ENCODE data around the gene LGI4.
"Not testable (repeated sequence)": the region's sequence is repeated elsewhere in the genome, so short reads cannot be mapped to it uniquely, and the experiment has no call there.

Gene LGI4

DNA sequence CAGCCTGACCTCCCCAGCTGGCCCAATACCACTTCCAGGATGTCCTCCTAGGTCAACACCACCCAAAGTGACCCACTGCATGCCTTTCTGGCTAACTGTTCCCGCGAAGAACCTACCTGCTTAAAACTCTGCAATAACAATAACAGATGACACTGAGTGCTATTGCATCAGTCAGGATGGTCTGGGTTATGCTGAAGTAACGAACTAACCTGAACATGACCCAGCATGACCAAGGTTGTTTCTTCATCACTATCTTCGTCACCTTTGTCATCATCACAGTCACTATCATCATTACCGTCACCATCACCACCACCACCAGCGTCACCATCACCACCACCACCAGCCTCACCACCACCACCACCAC, 29.8 kb downstream of the LGI4 start:
- DNase-seq = no peak

- no peak for DNase-seq
Measured at GRCh38 chr19:35104361-35104760, 30.5 kb downstream of the LGI4 start.

DNA sequence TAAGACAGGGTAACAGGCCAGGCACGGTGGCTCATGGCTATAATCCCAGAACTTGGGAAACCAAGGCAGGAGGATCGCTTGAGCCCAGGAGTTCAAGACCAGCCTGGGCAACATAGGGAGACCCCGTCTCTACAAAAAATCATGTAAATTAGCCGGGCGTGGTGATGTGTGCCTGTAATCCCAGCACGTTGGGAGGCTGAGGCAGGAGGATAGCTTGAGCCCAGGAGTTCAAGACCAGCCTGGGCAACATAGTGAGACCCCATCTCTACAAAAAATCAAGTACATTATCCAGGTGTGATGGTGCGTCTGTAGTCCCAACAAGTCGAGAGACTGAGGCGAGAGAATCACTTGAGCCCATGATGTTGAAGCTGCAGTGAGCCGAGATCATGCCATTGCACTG, 31.2 kb downstream of the LGI4 start:
- not testable (repeated sequence) for DNase-seq

DNA sequence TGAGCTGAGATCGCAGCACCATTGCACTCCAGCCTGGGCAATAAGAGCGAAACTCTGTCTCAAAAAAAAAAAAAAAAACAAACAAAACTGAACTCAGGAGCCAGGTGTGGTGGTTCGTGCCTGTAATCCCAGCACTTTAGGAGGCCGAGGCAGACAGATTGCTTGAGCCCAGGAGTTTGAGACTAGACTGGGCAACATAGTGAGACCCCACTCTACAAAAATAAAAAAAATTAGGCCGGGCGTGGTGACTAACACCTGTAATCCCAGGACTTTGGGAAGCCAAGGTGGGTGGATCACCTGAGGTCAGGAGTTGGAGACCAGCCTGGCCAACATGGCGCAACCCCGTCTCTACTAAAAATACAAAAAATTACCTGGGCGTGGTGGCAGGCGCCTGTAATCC, 32.9 kb downstream of the LGI4 start:
- not testable (repeated sequence) for DNase-seq

DNA sequence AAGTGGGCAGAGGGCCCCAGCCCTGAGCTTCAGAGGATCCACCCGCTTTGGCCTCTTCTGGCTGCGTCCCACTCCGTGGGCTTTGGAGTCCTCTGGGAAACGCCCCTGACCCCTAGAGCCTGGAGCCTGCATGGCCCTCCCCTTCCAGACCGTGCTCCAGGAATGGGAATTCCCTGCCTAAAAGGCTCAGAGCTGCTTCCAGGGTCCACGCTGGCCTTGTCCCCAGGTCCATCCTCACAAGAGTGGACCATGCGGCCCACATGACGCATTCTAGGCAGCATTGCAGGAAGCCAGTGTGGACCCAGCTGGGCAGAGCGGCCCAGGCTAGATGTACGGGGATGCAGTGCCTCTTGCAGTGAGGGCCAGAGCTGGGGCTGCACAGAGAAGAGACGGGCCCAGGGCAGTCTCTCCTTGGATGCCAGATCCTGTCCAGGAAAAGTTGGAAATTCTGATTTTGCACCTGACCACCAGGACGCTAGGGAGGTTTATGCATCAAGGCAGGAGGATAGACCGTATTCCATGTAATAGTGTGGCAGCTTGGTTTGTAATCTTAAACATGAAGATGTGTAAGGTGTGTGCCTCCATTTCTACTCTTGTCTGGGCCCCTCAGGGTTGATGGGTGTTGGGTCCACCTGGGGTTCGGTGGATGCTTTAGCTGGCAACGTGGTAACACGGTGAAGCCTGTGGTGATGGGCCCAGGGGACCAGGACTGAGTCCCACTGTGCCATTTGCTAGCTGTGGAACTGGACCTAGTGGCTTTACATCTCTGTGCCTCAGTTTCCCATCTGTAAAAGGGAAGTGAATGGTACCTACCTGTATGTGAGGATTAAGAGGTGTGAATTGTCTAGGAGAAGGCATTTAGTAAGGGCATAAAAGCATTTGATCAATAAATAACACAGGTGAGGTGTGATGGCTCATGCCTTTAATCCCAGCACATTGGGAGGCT, 34.0 kb downstream of the LGI4 start:
- DNase-seq = no peak

- no peak for DNase-seq
Measured at GRCh38 chr19:35099897-35100275, 35.0 kb downstream of the LGI4 start.

DNA sequence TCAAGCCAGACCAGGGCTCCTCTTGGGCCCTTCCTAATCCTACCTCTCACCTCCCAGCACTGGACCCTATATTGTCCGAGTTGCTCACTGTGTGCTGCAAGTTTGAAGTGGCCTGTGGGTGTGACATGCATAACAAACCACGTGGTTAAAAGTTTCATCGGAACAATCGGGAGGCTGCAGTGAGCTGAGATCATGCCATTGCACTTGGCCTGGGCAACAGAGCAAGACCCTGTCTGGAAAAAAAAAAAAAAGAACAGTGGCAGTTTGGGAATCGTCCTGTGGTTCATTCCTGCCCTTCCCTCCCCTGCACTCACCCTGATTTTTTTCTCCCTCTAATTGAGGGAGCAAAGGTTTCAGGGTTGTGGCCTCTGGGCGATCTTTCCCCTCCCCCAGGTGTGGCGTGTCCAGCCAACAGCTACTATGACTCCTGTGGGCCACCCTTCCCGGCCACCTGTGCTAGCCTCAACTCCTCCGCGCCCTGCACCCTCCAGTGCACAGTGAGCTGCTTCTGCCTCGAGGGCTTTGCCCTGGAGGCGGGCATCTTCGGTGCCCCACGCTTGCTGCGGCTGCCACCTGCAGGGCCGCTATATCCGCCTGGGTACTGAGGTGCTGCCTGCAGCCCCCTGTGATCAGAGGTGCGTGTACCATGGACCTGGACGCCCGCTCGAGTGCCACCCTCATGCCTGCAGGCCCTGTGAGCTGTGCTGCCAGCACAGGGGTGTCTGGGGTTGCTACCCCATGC, 35.5 kb downstream of the LGI4 start:
- DNase-seq = no peak

GRCh38 chr19:35098413-35099049, 36.3 kb downstream of the LGI4 start:
- DNase-seq = no peak

GRCh38 chr19:35095667-35096368, 39.0 kb downstream of the LGI4 start:
- no peak for DNase-seq

- no peak for DNase-seq
Measured at GRCh38 chr19:35094656-35095055, 40.2 kb downstream of the LGI4 start.

DNA sequence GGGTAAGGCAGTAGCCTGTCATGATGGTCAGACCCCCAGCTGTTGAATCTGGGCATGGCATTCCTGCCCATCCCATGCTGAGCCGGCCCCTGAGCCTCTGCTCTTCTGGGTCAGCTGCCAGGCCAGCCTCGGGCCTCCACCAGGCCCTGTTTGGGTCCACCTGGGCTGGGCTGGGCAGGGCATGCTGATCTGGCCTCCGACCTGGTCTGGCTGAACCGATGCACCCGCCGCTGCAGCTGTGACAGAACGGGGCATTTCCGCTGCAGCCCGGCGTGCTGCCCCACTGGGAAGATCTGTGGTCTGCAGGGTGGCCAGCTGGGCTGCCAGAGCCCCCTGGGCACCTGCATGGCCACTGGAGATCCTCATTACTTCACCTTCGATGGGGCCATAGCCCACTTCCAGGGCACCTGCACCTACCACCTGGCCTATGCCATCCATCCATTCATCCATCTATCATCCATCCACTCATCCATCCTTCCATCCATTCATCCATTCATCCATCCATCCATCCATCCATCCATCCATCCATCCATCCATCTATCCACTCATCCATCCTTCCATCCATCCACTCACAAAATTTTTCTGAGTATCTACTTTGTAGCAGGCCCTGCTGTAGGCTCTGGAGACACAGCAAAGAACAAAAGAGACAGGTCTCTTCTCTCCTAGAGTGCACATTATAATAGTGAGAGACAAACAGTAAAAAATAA, 40.8 kb downstream of the LGI4 start:
- DNase-seq = no peak

DNA sequence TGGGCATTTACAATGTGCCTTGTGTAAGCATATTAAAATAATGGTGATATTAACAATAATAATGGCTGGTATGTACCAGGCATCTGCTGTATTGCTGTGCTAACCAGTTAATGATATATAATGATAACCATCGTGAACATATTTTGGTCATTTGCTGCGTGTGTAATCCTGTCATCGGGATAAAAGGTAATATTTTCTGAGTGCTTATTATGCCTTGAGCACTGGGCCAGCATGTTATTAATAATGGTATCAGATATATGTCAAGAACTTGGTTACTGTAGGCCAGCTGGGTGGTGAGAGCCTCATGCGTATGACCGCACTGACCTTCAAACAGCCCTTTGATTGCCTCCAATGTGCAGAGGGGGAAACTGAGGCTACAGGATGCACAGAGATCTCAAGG, 41.4 kb downstream of the LGI4 start:
- no peak for DNase-seq

DNA sequence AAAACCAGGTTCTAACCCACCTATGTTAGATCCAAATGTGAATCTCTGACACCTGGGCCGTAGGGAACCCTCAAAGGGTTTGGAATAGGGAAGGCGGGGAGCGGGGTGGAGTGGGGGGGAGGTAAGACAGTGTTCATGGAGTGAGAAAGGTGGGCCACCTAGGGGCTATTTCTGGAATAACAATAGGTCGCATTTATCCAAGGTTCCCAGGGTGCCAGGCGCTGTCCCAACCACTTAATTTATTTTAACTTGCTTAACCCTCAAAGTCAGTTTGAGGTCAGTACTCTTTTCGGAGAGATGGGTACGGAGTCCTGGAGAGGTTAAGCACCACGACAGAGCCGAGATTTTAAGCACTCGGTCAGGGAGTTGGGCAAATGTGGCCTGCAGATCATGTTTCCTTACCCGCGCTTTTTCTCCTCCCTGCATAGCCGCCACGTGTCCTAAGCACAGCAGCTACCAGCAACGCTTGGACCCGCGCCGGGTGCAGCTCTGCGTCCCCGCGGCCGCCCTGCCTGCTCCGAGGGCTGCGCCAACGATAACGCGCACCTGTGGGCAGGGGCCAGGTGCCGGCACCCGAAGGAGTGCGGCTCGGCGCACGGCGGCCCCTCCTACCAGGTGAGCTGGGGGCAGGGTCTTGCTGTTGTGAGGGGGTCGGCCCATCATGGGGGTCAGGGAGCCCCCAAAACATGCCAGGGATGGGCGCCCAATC, 44.2 kb downstream of the LGI4 start:
- no peak for DNase-seq

GRCh38 chr19:35090160-35090505, 44.7 kb downstream of the LGI4 start:
- no peak for DNase-seq

GRCh38 chr19:35089554-35089953, 45.3 kb downstream of the LGI4 start:
- DNase-seq = no peak

GRCh38 chr19:35088131-35088913, 46.5 kb downstream of the LGI4 start:
- DNase-seq = no peak

GRCh38 chr19:35087393-35087792, 47.5 kb downstream of the LGI4 start:
- no peak for DNase-seq

DNA sequence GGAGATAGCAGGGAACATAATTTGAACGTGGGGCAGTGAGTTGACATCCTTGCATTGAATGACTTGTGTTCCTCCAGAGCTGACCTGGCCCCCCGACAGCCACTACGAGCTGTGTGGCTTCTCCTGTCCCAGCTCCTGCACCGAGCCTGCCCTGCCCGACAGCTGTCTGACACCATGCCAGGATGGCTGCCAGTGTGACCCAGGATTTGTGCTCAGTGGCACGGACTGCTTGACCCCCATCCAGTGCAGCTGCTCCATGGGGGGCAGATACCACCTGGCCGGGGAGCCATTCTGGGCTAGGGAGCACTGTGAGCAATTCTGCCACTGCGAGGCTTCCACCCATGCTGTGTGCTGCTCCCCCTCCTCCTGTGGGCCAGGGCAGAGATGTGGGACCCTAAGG, 48.4 kb downstream of the LGI4 start:
- DNase-seq = no peak

- DNase-seq = no peak
Measured at GRCh38 chr19:35085947-35086346, 48.9 kb downstream of the LGI4 start.

DNA sequence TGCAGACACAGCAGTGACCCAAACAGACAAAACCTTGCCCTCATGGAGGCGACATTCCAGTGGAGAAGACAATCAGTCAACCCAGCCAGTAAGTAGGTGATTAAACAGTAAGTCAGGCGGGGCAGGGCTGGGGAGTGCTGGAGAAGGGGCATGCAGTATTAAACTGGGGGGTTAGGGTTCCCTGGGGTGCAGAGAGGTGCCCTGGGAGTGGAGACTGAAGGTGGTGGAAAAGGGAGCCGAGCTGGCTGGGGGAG, 50.4 kb downstream of the LGI4 start:
- DNase-seq = no peak

Data from activated CD4-positive, CD25-positive, alpha-beta regulatory T cell treated with anti-CD3 and anti-CD28 coated beads, Interleukin-2, amount 50 U/mL, for 72 hours (primary cell).